HG03045 (cell line): ENCODE measurements around the gene UBQLN4.

Experiments
- ATAC-seq: cut with Tn5 transposase; IDR thresholded peaks from one replicate; pipeline ENCODE4 v1.9.1; 2021; ENCODE audit warnings: mild to moderate bottlenecking, moderate library complexity; ENCODE audit not compliant: unreplicated experiment

Gene UBQLN4

GRCh38 chr1:156053768-156054499, at the start of gene UBQLN4:
Gene UBQLN4, minus strand, starts transcription at chr1:156053798. Its CDS starts 97 bp downstream, at chr1:156053701.
- ATAC-seq = peak; percentile 62

GRCh38 chr1:156102633-156103511, 49.3 kb upstream of the UBQLN4 start:
- ATAC-seq = no peak

GRCh38 chr1:156101880-156102279, 48.3 kb upstream of the UBQLN4 start:
- ATAC-seq = no peak

GRCh38 chr1:156100205-156100995, 46.8 kb upstream of the UBQLN4 start:
- ATAC-seq = no peak

GRCh38 chr1:156099282-156099681, 45.7 kb upstream of the UBQLN4 start:
- no peak for ATAC-seq

- no peak for ATAC-seq
Measured at GRCh38 chr1:156098784-156099183, 45.2 kb upstream of the UBQLN4 start.

GRCh38 chr1:156097499-156098178, 44.0 kb upstream of the UBQLN4 start:
- ATAC-seq = no peak

- ATAC-seq = peak; percentile 57
Measured at GRCh38 chr1:156096640-156097391, 43.2 kb upstream of the UBQLN4 start.

GRCh38 chr1:156095906-156096508, 42.4 kb upstream of the UBQLN4 start:
- no peak for ATAC-seq

- ATAC-seq = no peak
Measured at GRCh38 chr1:156091610-156092009, 38.0 kb upstream of the UBQLN4 start.

- ATAC-seq = no peak
Measured at GRCh38 chr1:156090840-156091188, 37.2 kb upstream of the UBQLN4 start.

GRCh38 chr1:156090138-156090839, 36.7 kb upstream of the UBQLN4 start:
- no peak for ATAC-seq

GRCh38 chr1:156089704-156090103, 36.1 kb upstream of the UBQLN4 start:
- no peak for ATAC-seq

- no peak for ATAC-seq
Measured at GRCh38 chr1:156086256-156086662, 32.7 kb upstream of the UBQLN4 start.

GRCh38 chr1:156083800-156084790, 30.5 kb upstream of the UBQLN4 start:
- no peak for ATAC-seq

- ATAC-seq = no peak
Measured at GRCh38 chr1:156082309-156083091, 28.9 kb upstream of the UBQLN4 start, which contains the start of gene MEX3A. Gene MEX3A, minus strand, starts transcription at chr1:156082465. Its CDS starts 467 bp downstream, at chr1:156081998.

- ATAC-seq = no peak
Measured at GRCh38 chr1:156081917-156082308, 28.3 kb upstream of the UBQLN4 start.
